ENCODE data around the gene LRRC28. TPM values are rescaled to one million over a fixed set of nuclear protein-coding genes. Genes with fewer than 3 reads are reported as not detected.

The LRRC28 gene
- total RNA-seq, 2 experiments from 2014 or later = 12.5 to 14.4 TPM

DNA sequence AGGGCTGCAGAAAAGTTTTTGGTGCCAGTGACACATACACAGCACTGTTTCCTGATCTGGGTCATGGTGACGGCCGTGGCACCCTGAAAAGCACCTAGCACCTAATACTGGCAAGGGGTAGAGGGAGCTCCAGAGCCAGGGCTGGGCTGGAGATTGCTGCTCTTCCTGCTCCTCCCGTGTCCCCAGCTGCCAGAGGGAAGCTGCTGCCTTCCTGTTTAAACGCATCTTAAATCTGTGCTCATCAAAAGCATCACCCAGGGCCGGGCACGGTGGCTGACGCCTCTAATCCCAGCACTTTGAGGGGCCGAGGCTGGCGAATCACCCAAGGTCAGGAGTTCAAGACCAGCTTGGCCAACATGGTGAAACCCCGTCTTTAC, 157.8 kb downstream of the LRRC28 start:
- H3K9me3 ChIP-seq (ENCODE audit: control insufficient read depth in 1 of 2, insufficient read depth in 1 of 2, low read length in 2 of 2) = no peaks in the 10 kb centered on the region
- Mint-ChIP-seq H3K4me3 (no peak overlapping the region), H3K36me3 (ENCODE audit: low read depth) (no peaks in the 10 kb centered on the region), H3K9me3 (no peaks in the 10 kb centered on the region), H3K4me1 (ENCODE audit: low read depth) (peaks cover 14% of the 10 kb centered on the region), H3K27me3 (no peaks in the 10 kb centered on the region), H3K27ac (no peak overlapping the region)
- ChIA-PET CTCF (interaction anchor here (1.2 kb wide), 1 partner anchor 12 kb away, joined by 3 read pairs; no protein-coding TSS in a partner anchor), POLR2A (interaction anchor here (0.6 to 2.1 kb wide), 5 partner anchors 12 to 295 kb away, joined by 3 to 12 read pairs (median 4); no protein-coding TSS in a partner anchor)
- TF ChIP-seq, protein P1, sequence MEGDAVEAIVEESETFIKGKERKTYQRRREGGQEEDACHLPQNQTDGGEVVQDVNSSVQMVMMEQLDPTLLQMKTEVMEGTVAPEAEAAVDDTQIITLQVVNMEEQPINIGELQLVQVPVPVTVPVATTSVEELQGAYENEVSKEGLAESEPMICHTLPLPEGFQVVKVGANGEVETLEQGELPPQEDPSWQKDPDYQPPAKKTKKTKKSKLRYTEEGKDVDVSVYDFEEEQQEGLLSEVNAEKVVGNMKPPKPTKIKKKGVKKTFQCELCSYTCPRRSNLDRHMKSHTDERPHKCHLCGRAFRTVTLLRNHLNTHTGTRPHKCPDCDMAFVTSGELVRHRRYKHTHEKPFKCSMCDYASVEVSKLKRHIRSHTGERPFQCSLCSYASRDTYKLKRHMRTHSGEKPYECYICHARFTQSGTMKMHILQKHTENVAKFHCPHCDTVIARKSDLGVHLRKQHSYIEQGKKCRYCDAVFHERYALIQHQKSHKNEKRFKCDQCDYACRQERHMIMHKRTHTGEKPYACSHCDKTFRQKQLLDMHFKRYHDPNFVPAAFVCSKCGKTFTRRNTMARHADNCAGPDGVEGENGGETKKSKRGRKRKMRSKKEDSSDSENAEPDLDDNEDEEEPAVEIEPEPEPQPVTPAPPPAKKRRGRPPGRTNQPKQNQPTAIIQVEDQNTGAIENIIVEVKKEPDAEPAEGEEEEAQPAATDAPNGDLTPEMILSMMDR (IDR thresholded peaks at IDR 0.05) = peak; percentile 33
- no peak overlapping the region for H3K27ac ChIP-seq (ENCODE audit: low read depth in 1 of 2, low read length in 2 of 2)
- H3K36me3 ChIP-seq (ENCODE audit: insufficient read depth, low read length) = no peaks in the 10 kb centered on the region
- peaks cover 18% of the 10 kb centered on the region for H3K4me1 ChIP-seq (ENCODE audit: insufficient read depth, low read length)
- no peaks in the 10 kb centered on the region for H3K27me3 ChIP-seq (ENCODE audit: control insufficient read depth in 1 of 2, insufficient read depth in 2 of 2, low read length in 2 of 2)
- intact Hi-C loops (cut with DNase I, micrococcal nuclease) = loop anchor here in 1 of 2 experiments (5.0 kb wide), 1 partner anchor 293 kb away; no protein-coding TSS in a partner anchor
- H3K4me3 ChIP-seq (ENCODE audit: low read length) = no peak overlapping the region
- DNase-seq (peak in 10 of 14 experiments; percentile 25 to 67 (median 49)), ATAC-seq (ENCODE audit: poor library complexity) (peak; percentile 72)

DNA sequence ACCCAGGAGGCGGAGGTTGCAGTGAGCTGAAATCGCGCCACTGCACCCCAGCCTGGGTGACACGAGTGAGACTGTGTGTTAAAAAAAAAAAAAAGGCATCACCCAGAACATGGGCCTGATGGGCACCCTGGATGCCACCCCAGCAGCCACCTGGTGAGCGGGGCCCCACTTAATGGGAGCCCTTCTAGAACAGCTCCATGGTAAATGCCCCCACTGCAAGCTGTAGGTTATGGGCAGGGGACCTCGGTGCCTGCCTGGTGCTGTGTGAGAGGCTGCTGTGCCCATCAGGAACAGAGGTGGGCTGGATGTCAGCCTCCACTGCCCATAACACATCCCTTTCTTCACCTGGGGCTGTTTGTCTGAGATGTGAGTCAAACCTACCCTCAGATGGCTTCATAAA, 158.3 kb downstream of the LRRC28 start:
- Histone ChIP-seq H3K4me1 (ENCODE audit: insufficient read depth, low read length) (peaks cover 18% of the 10 kb centered on the region), H3K9me3 (ENCODE audit: control insufficient read depth in 1 of 2, insufficient read depth in 1 of 2, low read length in 2 of 2) (no peaks in the 10 kb centered on the region), H3K36me3 (ENCODE audit: insufficient read depth, low read length) (no peaks in the 10 kb centered on the region), H3K4me3 (ENCODE audit: low read length) (no peak overlapping the region), H3K27ac (ENCODE audit: low read depth in 1 of 2, low read length in 2 of 2) (no peak overlapping the region), H3K27me3 (ENCODE audit: control insufficient read depth in 1 of 2, insufficient read depth in 2 of 2, low read length in 2 of 2) (no peaks in the 10 kb centered on the region)
- no peaks in the 10 kb centered on the region for H3K9me3 Mint-ChIP-seq
- DNase-seq (no peak), ATAC-seq (ENCODE audit: poor library complexity) (no peak)
- intact Hi-C loops (cut with DNase I, micrococcal nuclease) = loop anchor here in 1 of 2 experiments (5.0 kb wide), 1 partner anchor 293 kb away; no protein-coding TSS in a partner anchor
- POLR2A ChIA-PET = interaction anchor here (0.6 to 2.1 kb wide), 5 partner anchors 12 to 295 kb away, joined by 3 to 12 read pairs (median 4); no protein-coding TSS in a partner anchor
- no peak overlapping the region for H3K27ac Mint-ChIP-seq
- H3K36me3 Mint-ChIP-seq (ENCODE audit: low read depth) = no peaks in the 10 kb centered on the region
- TF ChIP-seq, protein P1 (IDR thresholded peaks at IDR 0.05) = no peak
- H3K27me3 Mint-ChIP-seq = no peaks in the 10 kb centered on the region
- CTCF ChIA-PET = interaction anchor here (1.2 kb wide), 1 partner anchor 13 kb away, joined by 3 read pairs; no protein-coding TSS in a partner anchor
- H3K4me3 Mint-ChIP-seq = no peak overlapping the region
- peaks cover 14% of the 10 kb centered on the region for H3K4me1 Mint-ChIP-seq (ENCODE audit: low read depth)

DNA sequence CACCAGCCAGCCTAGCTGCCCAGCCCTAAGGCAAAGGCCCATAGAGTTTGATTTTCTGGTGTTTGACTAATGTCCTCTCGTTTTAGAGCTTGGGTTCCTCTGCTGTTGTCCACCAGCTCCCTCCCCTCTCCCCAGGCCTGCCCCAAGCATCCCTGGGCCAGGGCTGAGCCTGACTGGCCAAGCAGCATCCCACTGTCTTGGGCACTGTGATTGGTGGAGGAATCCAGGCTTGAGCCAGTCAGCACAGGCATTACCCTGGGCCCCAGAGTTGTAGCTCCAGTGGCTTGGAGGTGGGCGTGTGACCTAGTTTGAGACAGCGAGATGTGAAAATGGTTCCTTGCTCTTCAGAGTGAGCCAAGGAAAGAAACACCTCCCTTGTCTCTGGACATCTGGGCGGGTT, 159.2 kb downstream of the LRRC28 start:
- TF ChIP-seq, protein P1 (IDR thresholded peaks at IDR 0.05) = no peak
- H3K4me1 Mint-ChIP-seq (ENCODE audit: low read depth) = peaks cover 14% of the 10 kb centered on the region
- H3K27me3 Mint-ChIP-seq = no peaks in the 10 kb centered on the region
- CTCF ChIA-PET = no interaction called here
- POLR2A ChIA-PET = no interaction called here
- intact Hi-C loops (cut with DNase I, micrococcal nuclease) = loop anchor here in 1 of 2 experiments (10.0 kb wide), 1 partner anchor 56 kb away; no protein-coding TSS in a partner anchor
- Histone ChIP-seq H3K27ac (ENCODE audit: low read depth in 1 of 2, low read length in 2 of 2) (no peak overlapping the region), H3K27me3 (ENCODE audit: control insufficient read depth in 1 of 2, insufficient read depth in 2 of 2, low read length in 2 of 2) (no peaks in the 10 kb centered on the region), H3K4me1 (ENCODE audit: insufficient read depth, low read length) (peaks cover 18% of the 10 kb centered on the region), H3K36me3 (ENCODE audit: insufficient read depth, low read length) (no peaks in the 10 kb centered on the region), H3K9me3 (ENCODE audit: control insufficient read depth in 1 of 2, insufficient read depth in 1 of 2, low read length in 2 of 2) (no peaks in the 10 kb centered on the region), H3K4me3 (ENCODE audit: low read length) (no peak overlapping the region)
- DNase-seq (no peak), ATAC-seq (ENCODE audit: poor library complexity) (no peak)
- H3K4me3 Mint-ChIP-seq = no peak overlapping the region
- no peaks in the 10 kb centered on the region for H3K36me3 Mint-ChIP-seq (ENCODE audit: low read depth)
- no peak overlapping the region for H3K27ac Mint-ChIP-seq
- H3K9me3 Mint-ChIP-seq = no peaks in the 10 kb centered on the region
